Erythroblast (primary cell): ENCODE results near the gene TM9SF1.

Experiments used
- GATA1 ChIP-seq: IDR thresholded peaks from 2 replicates; pipeline ENCODE4 v1.6.1; 2011; ENCODE audit warnings: low read depth, mild to moderate bottlenecking, control low read depth, low read length, moderate library complexity
- POLR2A ChIP-seq: IDR thresholded peaks from 2 replicates; pipeline ENCODE4 v1.6.1; 2011; ENCODE audit warnings: mild to moderate bottlenecking, low read length

DNA sequence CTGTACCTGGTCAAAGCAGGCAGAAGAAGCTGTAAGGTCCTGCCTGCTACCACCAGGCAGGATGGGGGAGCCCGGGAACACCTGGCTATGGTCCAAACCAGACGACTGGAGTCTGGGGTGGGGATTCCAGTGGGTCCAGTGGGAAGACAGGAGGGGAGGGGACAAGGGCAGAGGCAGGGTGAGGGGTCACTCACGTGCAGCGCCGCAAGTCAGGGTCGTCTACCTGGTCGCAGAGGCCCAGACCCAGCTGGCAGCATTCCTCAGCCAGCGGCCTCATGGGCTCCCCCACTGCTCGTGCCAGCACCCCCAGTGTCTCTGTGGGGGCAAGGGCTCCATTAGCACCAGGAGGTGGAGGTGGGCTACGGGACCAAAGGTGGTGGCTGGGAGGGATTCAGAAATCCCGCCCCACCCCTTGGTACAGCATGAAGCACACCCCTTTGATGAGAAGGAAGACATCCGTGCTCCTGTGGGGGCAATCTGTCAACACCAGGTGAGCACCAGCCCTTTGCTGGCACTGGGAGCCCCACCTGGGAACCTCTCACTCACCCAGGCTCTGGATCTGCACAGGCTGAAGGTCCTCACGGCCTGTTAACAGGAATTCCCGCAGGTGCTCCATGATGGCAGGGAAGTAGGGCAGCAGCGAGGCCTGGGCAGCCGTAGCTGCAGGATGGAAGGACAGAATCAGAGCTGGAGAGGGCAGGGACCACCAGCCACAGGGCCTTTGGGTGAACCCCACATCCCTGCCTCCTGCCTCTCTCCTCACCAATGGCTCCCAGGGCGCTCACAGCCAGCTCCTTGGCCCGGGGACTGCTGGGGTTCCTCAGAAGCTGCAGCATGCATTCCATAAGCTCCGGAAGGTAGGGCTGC, 10.9 kb downstream of the TM9SF1 start:
- no peak for TF ChIP-seq POLR2A
- no peak for TF ChIP-seq GATA1
